BLaER1 (cell line): Measurements from ENCODE around the gene SGMS1.
"Not testable (repeated sequence)": the region's sequence is repeated elsewhere in the genome, so short reads cannot be mapped to it uniquely, and the experiment has no call there.

Experiments
- H3K27ac ChIP-seq: shearing (Covaris generic); formaldehyde crosslinking; 2 replicates; pipeline ENCODE4 v1.8.1; 2022
- H3K27me3 ChIP-seq: shearing (Covaris generic); formaldehyde crosslinking; 2 replicates; pipeline ENCODE4 v1.8.1; 2022
- H3K36me3 ChIP-seq: shearing (Covaris generic); formaldehyde crosslinking; 2 replicates; pipeline ENCODE4 v1.8.1; 2022
- H3K4me1 ChIP-seq: shearing (Covaris generic); formaldehyde crosslinking; 2 replicates; pipeline ENCODE4 v1.8.1; 2022
- H3K4me2 ChIP-seq: shearing (Covaris generic); formaldehyde crosslinking; 2 replicates; pipeline ENCODE4 v1.8.1; 2022
- H3K4me3 ChIP-seq: shearing (Covaris generic); formaldehyde crosslinking; 2 replicates; pipeline ENCODE4 v1.8.1; 2022
- H3K9ac ChIP-seq: shearing (Covaris generic); formaldehyde crosslinking; 2 replicates; pipeline ENCODE4 v1.8.1; 2022
- H3K9me3 ChIP-seq: shearing (Covaris generic); formaldehyde crosslinking; 2 replicates; pipeline ENCODE4 v1.8.1; 2022
- H4K20me1 ChIP-seq: shearing (Covaris generic); formaldehyde crosslinking; 2 replicates; pipeline ENCODE4 v1.8.1; 2022
- Cebpa-rat ChIP-seq: shearing (Covaris generic); IDR thresholded peaks from 2 replicates; pipeline ENCODE4 v1.8.1; 2022

Gene SGMS1

GRCh38 chr10:50544095-50544856 is 79.5 kb downstream of the SGMS1 start:
- TF ChIP-seq Cebpa-rat, result no peak
- Histone ChIP-seq H3K36me3 (no peaks in the 10 kb centered on the region), H3K27ac (no peak overlapping the region), H3K9ac (no peak overlapping the region), H3K4me3 (no peak overlapping the region), H3K27me3 (no peaks in the 10 kb centered on the region), H3K9me3 (peaks cover 26% of the 10 kb centered on the region), H4K20me1 (peaks cover 18% of the 10 kb centered on the region; the same call in 1 of the 2 replicates), H3K4me1 (peaks cover 20% of the 10 kb centered on the region), H3K4me2 (no peak overlapping the region)

GRCh38 chr10:50542871-50543270 is 80.9 kb downstream of the SGMS1 start:
- TF ChIP-seq Cebpa-rat, result no peak
- Histone ChIP-seq H3K9ac (no peak overlapping the region), H3K4me1 (peaks cover 20% of the 10 kb centered on the region), H4K20me1 (peaks cover 23% of the 10 kb centered on the region; the same call in 1 of the 2 replicates), H3K36me3 (no peaks in the 10 kb centered on the region), H3K27ac (no peak overlapping the region), H3K4me2 (no peak overlapping the region), H3K27me3 (no peaks in the 10 kb centered on the region), H3K4me3 (no peak overlapping the region), H3K9me3 (peaks cover 12% of the 10 kb centered on the region)

GRCh38 chr10:50541921-50542320 is 81.8 kb downstream of the SGMS1 start:
- H3K9ac ChIP-seq, result no peak overlapping the region

GRCh38 chr10:50541317-50541716 is 82.4 kb downstream of the SGMS1 start:
- H3K9ac ChIP-seq, result no peak overlapping the region
- no peak overlapping the region for H3K4me3 ChIP-seq
- H3K27ac ChIP-seq, result no peak overlapping the region
- peaks cover 20% of the 10 kb centered on the region for H3K4me1 ChIP-seq
- no peaks in the 10 kb centered on the region for H3K36me3 ChIP-seq
- no peak overlapping the region for H3K4me2 ChIP-seq
- no peaks in the 10 kb centered on the region for H3K9me3 ChIP-seq
- TF ChIP-seq Cebpa-rat, result no peak
- H3K27me3 ChIP-seq, result no peaks in the 10 kb centered on the region
- peaks cover 23% of the 10 kb centered on the region; the same call in 1 of the 2 replicates for H4K20me1 ChIP-seq

More at GRCh38 chr10:50541921-50542320, 81.8 kb downstream of the SGMS1 start:
- Histone ChIP-seq H3K27me3 (no peaks in the 10 kb centered on the region), H3K4me3 (no peak overlapping the region), H3K4me2 (no peak overlapping the region), H3K4me1 (peaks cover 20% of the 10 kb centered on the region), H3K9me3 (0 out of 2 replicates have a peak, but pooled peaks cover 2% of the 10 kb centered on the region), H3K27ac (no peak overlapping the region), H4K20me1 (peaks cover 23% of the 10 kb centered on the region; the same call in 1 of the 2 replicates), H3K36me3 (no peaks in the 10 kb centered on the region)
- TF ChIP-seq Cebpa-rat, result no peak

GRCh38 chr10:50540826-50541122 is 83.0 kb downstream of the SGMS1 start:
- no peaks in the 10 kb centered on the region for H3K9me3 ChIP-seq
- H3K27ac ChIP-seq, result no peak overlapping the region
- H3K36me3 ChIP-seq, result no peaks in the 10 kb centered on the region
- H4K20me1 ChIP-seq, result peaks cover 23% of the 10 kb centered on the region; the same call in 1 of the 2 replicates
- H3K27me3 ChIP-seq, result no peaks in the 10 kb centered on the region
- peak overlapping the region; percentile 25 for H3K4me2 ChIP-seq
- peaks cover 20% of the 10 kb centered on the region for H3K4me1 ChIP-seq
- no peak for TF ChIP-seq Cebpa-rat
- no peak overlapping the region for H3K4me3 ChIP-seq
- no peak overlapping the region for H3K9ac ChIP-seq

- Histone ChIP-seq H3K27me3 (no peaks in the 10 kb centered on the region), H3K4me1 (peaks cover 17% of the 10 kb centered on the region), H3K4me2 (peak overlapping the region; percentile 25), H3K9ac (no peak overlapping the region), H3K36me3 (no peaks in the 10 kb centered on the region), H3K27ac (no peak overlapping the region), H3K9me3 (no peaks in the 10 kb centered on the region), H4K20me1 (peaks cover 23% of the 10 kb centered on the region; the same call in 1 of the 2 replicates), H3K4me3 (no peak overlapping the region)
- no peak for TF ChIP-seq Cebpa-rat
Observed at GRCh38 chr10:50540069-50540825, 83.5 kb downstream of the SGMS1 start.

GRCh38 chr10:50538555-50539398 is 85.0 kb downstream of the SGMS1 start:
- no peak for TF ChIP-seq Cebpa-rat
- H3K27ac ChIP-seq, result no peak overlapping the region

GRCh38 chr10:50536617-50537240 is 87.0 kb downstream of the SGMS1 start:
- Histone ChIP-seq H3K4me3 (no peak overlapping the region), H3K27me3 (no peaks in the 10 kb centered on the region), H3K27ac (no peak overlapping the region), H3K4me1 (peaks cover 10% of the 10 kb centered on the region), H3K9ac (no peak overlapping the region), H3K9me3 (no peaks in the 10 kb centered on the region), H3K36me3 (no peaks in the 10 kb centered on the region), H4K20me1 (peaks cover 16% of the 10 kb centered on the region; the same call in 1 of the 2 replicates), H3K4me2 (no peak overlapping the region)
- TF ChIP-seq Cebpa-rat, result no peak

More at GRCh38 chr10:50538555-50539398, 85.0 kb downstream of the SGMS1 start:
- Histone ChIP-seq H3K36me3 (no peaks in the 10 kb centered on the region), H3K4me3 (no peak overlapping the region), H4K20me1 (peaks cover 23% of the 10 kb centered on the region; the same call in 1 of the 2 replicates), H3K9me3 (no peaks in the 10 kb centered on the region), H3K9ac (no peak overlapping the region), H3K27me3 (no peaks in the 10 kb centered on the region), H3K4me2 (no peak overlapping the region), H3K4me1 (peaks cover 10% of the 10 kb centered on the region)

GRCh38 chr10:50534748-50535376 is 88.9 kb downstream of the SGMS1 start:
- not testable (repeated sequence) for H3K27ac ChIP-seq, H3K36me3 ChIP-seq, H3K4me3 ChIP-seq, H3K9ac ChIP-seq, H4K20me1 ChIP-seq, H3K4me2 ChIP-seq, H3K27me3 ChIP-seq, H3K9me3 ChIP-seq, H3K4me1 ChIP-seq
